ENCODE results near the gene DLGAP4.

The DLGAP4 gene

DNA sequence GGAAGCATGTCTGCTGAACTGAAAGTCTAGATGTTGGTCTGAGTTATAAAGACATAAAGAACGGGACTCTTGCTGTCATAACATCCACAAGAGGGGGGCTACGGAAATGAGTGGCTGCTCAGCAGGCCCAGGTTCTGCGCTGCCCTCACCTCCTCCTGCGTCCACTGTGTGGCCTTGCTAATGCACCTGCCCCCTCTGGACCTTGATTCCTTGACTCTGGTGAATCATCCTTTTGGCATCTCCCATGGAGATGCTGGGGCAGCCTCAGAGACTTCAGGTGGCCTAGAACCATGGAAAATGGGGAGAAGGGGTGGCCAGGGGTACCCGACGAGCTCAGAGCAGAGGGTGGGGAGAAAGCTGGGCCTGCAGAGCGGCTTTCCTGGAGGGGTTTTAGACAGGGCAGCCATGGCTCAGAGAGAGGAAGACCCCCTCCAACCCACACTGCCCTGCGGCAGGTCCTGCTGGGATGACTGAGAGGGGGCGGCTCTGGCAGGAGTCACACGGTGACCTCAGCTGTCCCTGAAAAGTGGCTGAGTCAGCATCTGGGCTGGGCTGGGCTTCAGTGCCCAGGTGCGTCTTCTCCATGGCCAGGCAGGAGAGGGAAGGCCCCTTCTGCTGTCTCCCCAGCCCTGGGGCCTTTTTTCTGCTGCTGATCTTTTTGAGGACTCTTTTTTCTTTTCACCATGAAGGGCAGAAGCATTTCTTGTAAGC lies 46.9 kb downstream of the DLGAP4 start:
- DNase-seq (ENCODE audit: low read depth in 1 of 2, low spot score in 1 of 2): no peak
- no peak overlapping the region for H3K4me3 ChIP-seq (replicated peaks; ENCODE audit: insufficient read depth, low read length)
- no peak overlapping the region for H3K27ac ChIP-seq (replicated peaks)
- H3K27me3 ChIP-seq (ENCODE audit: insufficient read depth, poor library complexity, severe bottlenecking): no peaks in the 10 kb centered on the region
- no peak for TF ChIP-seq GABPA (IDR thresholded peaks at IDR 0.05; ENCODE audit: low read depth)
- no peak for TF ChIP-seq POLR2AphosphoS5 (IDR thresholded peaks at IDR 0.05; ENCODE audit: low read depth)
- TF ChIP-seq, protein P1, sequence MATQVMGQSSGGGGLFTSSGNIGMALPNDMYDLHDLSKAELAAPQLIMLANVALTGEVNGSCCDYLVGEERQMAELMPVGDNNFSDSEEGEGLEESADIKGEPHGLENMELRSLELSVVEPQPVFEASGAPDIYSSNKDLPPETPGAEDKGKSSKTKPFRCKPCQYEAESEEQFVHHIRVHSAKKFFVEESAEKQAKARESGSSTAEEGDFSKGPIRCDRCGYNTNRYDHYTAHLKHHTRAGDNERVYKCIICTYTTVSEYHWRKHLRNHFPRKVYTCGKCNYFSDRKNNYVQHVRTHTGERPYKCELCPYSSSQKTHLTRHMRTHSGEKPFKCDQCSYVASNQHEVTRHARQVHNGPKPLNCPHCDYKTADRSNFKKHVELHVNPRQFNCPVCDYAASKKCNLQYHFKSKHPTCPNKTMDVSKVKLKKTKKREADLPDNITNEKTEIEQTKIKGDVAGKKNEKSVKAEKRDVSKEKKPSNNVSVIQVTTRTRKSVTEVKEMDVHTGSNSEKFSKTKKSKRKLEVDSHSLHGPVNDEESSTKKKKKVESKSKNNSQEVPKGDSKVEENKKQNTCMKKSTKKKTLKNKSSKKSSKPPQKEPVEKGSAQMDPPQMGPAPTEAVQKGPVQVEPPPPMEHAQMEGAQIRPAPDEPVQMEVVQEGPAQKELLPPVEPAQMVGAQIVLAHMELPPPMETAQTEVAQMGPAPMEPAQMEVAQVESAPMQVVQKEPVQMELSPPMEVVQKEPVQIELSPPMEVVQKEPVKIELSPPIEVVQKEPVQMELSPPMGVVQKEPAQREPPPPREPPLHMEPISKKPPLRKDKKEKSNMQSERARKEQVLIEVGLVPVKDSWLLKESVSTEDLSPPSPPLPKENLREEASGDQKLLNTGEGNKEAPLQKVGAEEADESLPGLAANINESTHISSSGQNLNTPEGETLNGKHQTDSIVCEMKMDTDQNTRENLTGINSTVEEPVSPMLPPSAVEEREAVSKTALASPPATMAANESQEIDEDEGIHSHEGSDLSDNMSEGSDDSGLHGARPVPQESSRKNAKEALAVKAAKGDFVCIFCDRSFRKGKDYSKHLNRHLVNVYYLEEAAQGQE (IDR thresholded peaks at IDR 0.05; ENCODE audit: insufficient replicate concordance, low read depth): no peak
- TF ChIP-seq, protein P2, sequence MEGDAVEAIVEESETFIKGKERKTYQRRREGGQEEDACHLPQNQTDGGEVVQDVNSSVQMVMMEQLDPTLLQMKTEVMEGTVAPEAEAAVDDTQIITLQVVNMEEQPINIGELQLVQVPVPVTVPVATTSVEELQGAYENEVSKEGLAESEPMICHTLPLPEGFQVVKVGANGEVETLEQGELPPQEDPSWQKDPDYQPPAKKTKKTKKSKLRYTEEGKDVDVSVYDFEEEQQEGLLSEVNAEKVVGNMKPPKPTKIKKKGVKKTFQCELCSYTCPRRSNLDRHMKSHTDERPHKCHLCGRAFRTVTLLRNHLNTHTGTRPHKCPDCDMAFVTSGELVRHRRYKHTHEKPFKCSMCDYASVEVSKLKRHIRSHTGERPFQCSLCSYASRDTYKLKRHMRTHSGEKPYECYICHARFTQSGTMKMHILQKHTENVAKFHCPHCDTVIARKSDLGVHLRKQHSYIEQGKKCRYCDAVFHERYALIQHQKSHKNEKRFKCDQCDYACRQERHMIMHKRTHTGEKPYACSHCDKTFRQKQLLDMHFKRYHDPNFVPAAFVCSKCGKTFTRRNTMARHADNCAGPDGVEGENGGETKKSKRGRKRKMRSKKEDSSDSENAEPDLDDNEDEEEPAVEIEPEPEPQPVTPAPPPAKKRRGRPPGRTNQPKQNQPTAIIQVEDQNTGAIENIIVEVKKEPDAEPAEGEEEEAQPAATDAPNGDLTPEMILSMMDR (IDR thresholded peaks at IDR 0.05; ENCODE audit: insufficient read depth, low read length): no peak
- TF ChIP-seq SPI1 (IDR thresholded peaks at IDR 0.05; ENCODE audit: borderline replicate concordance, low read depth): no peak

DNA sequence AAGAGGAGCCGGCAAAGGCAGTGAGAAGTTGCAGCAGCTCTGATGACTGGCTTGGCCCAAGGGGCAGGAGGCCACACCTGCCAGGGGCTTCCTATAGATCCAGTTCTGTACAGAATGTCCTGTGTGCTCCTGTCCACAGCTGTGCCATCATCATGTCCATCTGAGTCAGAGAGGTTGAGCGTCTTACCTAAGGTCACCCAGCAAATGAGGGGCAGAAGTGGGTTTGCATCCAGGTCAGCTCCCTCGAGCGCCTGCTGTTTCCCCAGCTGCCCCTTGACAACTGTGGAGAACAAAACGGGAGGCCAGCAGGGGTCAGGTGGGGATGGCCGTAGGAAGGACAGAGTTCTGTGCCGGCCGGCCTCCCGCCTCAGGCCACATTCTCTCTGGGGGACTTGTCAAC lies 47.6 kb downstream of the DLGAP4 start:
- no peak overlapping the region for H3K27ac ChIP-seq (replicated peaks)
- H3K27me3 ChIP-seq (ENCODE audit: insufficient read depth, poor library complexity, severe bottlenecking): no peaks in the 10 kb centered on the region
- no peak overlapping the region for H3K4me3 ChIP-seq (replicated peaks; ENCODE audit: insufficient read depth, low read length)
- no peak for TF ChIP-seq SPI1 (IDR thresholded peaks at IDR 0.05; ENCODE audit: borderline replicate concordance, low read depth)
- DNase-seq (ENCODE audit: low read depth in 1 of 2, low spot score in 1 of 2): no peak

DNA sequence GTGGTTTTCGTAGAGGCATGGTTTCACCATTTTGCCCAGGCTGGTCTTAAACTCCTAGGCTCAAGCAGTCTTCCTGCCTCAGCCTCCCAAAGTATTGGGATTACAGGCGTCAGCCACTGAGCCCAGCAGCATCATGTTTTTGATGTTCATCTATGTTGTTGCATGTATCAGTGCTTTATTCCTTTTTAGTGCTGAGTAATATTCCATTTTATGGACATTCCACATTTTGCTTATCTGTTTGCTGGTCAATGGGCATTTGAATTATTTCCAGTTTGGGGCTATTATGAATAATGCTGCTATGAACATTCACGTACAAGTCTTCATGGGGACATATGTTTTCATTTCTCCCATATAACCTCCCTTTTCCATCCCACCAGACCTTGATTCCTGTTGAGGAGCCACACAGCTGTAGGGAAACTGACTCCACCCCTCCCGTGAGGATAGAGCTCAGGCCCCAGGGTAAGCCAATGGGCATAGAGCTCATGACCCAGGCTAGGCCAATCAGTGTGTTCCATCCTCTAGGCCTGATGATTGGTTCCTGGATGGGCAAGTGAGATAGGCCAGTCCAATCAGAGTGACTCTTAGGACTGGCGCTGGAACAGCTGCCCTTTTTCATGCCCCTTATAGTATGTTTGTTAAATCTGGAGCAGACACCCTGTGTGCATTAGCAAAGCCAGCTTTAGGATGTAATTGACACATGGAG lies 49.5 kb downstream of the DLGAP4 start:
- no peak for DNase-seq (ENCODE audit: low read depth in 1 of 2, low spot score in 1 of 2)
- Histone ChIP-seq H3K27ac (replicated peaks) (no peak overlapping the region), H3K4me3 (replicated peaks; ENCODE audit: insufficient read depth, low read length) (no peak overlapping the region), H3K27me3 (ENCODE audit: insufficient read depth, poor library complexity, severe bottlenecking) (no peaks in the 10 kb centered on the region)
- TF ChIP-seq SPI1 (IDR thresholded peaks at IDR 0.05; ENCODE audit: borderline replicate concordance, low read depth): no peak

DNA sequence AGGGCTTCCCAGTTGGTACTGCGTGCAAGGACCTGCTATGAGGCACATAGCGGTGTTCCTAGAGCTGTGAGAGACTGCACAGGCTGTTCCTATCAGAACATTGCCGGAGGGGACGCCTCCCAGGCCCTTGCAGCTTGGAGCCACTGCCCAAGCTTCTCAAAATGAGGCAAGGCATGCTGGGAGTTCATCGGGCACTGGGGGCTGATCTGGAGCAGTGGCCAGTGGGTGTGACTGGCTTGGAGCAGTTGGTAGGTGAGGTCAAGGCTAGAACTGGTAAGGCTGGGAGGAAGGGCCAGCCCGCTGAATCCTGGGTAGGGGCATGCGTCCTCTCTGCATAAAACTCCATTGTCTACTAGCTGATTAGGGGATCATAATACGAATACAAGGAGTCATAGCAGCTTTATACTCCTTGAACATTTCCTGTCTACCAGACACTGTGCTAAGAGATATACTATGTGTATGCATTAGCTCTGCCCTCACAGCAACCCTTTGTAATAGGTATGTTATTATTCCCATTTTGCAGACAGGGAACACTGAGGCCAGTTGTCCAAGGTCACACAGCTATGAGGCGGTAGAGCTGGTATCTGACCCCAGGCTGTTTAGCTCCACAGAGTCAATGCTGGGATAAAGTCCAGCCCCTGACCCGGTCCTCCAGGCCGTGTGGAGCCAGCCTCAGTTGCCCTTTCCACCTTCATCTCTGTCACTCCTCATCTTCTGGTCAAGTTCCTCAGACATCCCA lies 53.7 kb downstream of the DLGAP4 start:
- DNase-seq (ENCODE audit: low read depth in 1 of 2, low spot score in 1 of 2): no peak
- Histone ChIP-seq H3K4me3 (replicated peaks; ENCODE audit: insufficient read depth, low read length) (no peak overlapping the region), H3K27ac (replicated peaks) (no peak overlapping the region), H3K27me3 (ENCODE audit: insufficient read depth, poor library complexity, severe bottlenecking) (no peaks in the 10 kb centered on the region)
- TF ChIP-seq POLR2AphosphoS5 (IDR thresholded peaks at IDR 0.05; ENCODE audit: low read depth): no peak
- TF ChIP-seq, protein P1 (IDR thresholded peaks at IDR 0.05; ENCODE audit: insufficient replicate concordance, low read depth): no peak
- no peak for TF ChIP-seq SPI1 (IDR thresholded peaks at IDR 0.05; ENCODE audit: borderline replicate concordance, low read depth)
- TF ChIP-seq, protein P2 (IDR thresholded peaks at IDR 0.05; ENCODE audit: insufficient read depth, low read length): no peak
- TF ChIP-seq GABPA (IDR thresholded peaks at IDR 0.05; ENCODE audit: low read depth): no peak
